CD4-positive, alpha-beta T cell treated with Interleukin-17A for 4 hours (primary cell): ENCODE data around the gene STAT4.
"Not testable (repeated sequence)": the region's sequence is repeated elsewhere in the genome, so short reads cannot be mapped to it uniquely, and the experiment has no call there.

Experiments
- DNase-seq: peaks from one replicate; pipeline ENCODE4 v3.0.0-alpha.2; 2020; ENCODE audit warnings: mixed read lengths

The STAT4 gene

GRCh38 chr2:191012845-191013681 is 137.7 kb downstream of the STAT4 start:
- no peak for DNase-seq

- no peak for DNase-seq
Observed at GRCh38 chr2:191012346-191012745, 138.4 kb downstream of the STAT4 start.

GRCh38 chr2:191010887-191011885 is 139.6 kb downstream of the STAT4 start:
- peak; percentile 34 for DNase-seq

- no peak for DNase-seq
Observed at GRCh38 chr2:191009541-191010374, 141.0 kb downstream of the STAT4 start.

- DNase-seq, result no peak
Observed at GRCh38 chr2:191008286-191008685, 142.5 kb downstream of the STAT4 start.

GRCh38 chr2:191006997-191007783 is 143.6 kb downstream of the STAT4 start:
- DNase-seq, result no peak

- no peak for DNase-seq
Observed at GRCh38 chr2:191006297-191006696, 144.5 kb downstream of the STAT4 start.

GRCh38 chr2:191003405-191004309 is 147.1 kb downstream of the STAT4 start:
- no peak for DNase-seq

GRCh38 chr2:191001624-191002023 is 149.2 kb downstream of the STAT4 start:
- DNase-seq, result no peak

- no peak for DNase-seq
Observed at GRCh38 chr2:191001032-191001431, 149.8 kb downstream of the STAT4 start.

- no peak for DNase-seq
Observed at GRCh38 chr2:190999949-191000665, 150.7 kb downstream of the STAT4 start.

- no peak for DNase-seq
Observed at GRCh38 chr2:190999058-190999457, 151.7 kb downstream of the STAT4 start.

- no peak for DNase-seq
Observed at GRCh38 chr2:190997526-190998113, 153.2 kb downstream of the STAT4 start.

GRCh38 chr2:190996947-190997346 is 153.8 kb downstream of the STAT4 start:
- no peak for DNase-seq

GRCh38 chr2:190996338-190996946 is 154.4 kb downstream of the STAT4 start:
- DNase-seq, result peak; percentile 63

GRCh38 chr2:190995315-190995714 is 155.5 kb downstream of the STAT4 start:
- DNase-seq, result not testable (repeated sequence)

- no peak for DNase-seq
Observed at GRCh38 chr2:190994148-190994547, 156.6 kb downstream of the STAT4 start.

- no peak for DNase-seq
Observed at GRCh38 chr2:190993292-190993643, 157.5 kb downstream of the STAT4 start.

- DNase-seq, result no peak
Observed at GRCh38 chr2:190990132-190990531, 160.7 kb downstream of the STAT4 start.
